Body of pancreas (tissue), 4 donors: ENCODE measurements around the gene RAD17. TPM values are rescaled to one million over a fixed set of nuclear protein-coding genes. Genes with fewer than 3 reads are reported as not detected.
"Not testable (repeated sequence)": the region's sequence is repeated elsewhere in the genome, so short reads cannot be mapped to it uniquely, and the experiment has no call there.

Experiments
- ATAC-seq: fragments of 150-250 bp; one replicate; pipeline ENCODE4 v1.9.1; 2016
- DNase-seq, 4 donors: peaks; one replicate each; pipeline ENCODE4 v3.0.0-alpha.2; 2019
- H3K27ac ChIP-seq, 4 donors: fragments of 200-600 bp; sonication (generic); 1 replicate in 3 of 4; 2 replicates in 1 of 4; pipeline versions ENCODE4 v1.5.1 to v1.6.1; 2016 to 2019; ENCODE audit warnings: mild to moderate bottlenecking in 1 of 4, mixed read lengths in 1 of 4, moderate library complexity in 1 of 4
- H3K27me3 ChIP-seq, 2 donors: fragments of 200-600 bp; sonication (generic); one replicate each; pipeline ENCODE4 v1.6.0; 2016; ENCODE audit warnings: mild to moderate bottlenecking in 1 of 2
- H3K36me3 ChIP-seq, 2 donors: fragments of 200-600 bp; sonication (generic); replicated peaks in 1 of 2; 2 replicates each; pipeline ENCODE4 v1.5.1; 2016; ENCODE audit warnings: low read depth in 2 of 2; ENCODE audit not compliant: insufficient read depth in 1 of 2
- H3K4me1 ChIP-seq: fragments of 200-600 bp; sonication (generic); one replicate; pipeline ENCODE4 v1.6.0; 2016
- H3K4me3 ChIP-seq, 2 donors: fragments of 200-600 bp; sonication (generic); 1 replicate in 1 of 2; 2 replicates in 1 of 2; pipeline ENCODE4 v1.5.1; 2016 to 2019
- H3K9me3 ChIP-seq, 3 donors: fragments of 200-600 bp; sonication (generic); 1 replicate in 2 of 3; 2 replicates in 1 of 3; pipeline ENCODE4 v1.5.1; 2016
- CTCF ChIP-seq, 7 experiments: fragments of 450-650 bp in 4 of 7; fragments of 200-600 bp in 3 of 7; sonication (generic) in 3 of 7; IDR thresholded peaks; one replicate each; pipeline ENCODE4 v1.5.1; 2016 to 2019; ENCODE audit warnings: antibody characterized with exemption in 7 of 7
- POLR2A ChIP-seq, 3 donors: fragments of 450-650 bp; IDR thresholded peaks; one replicate each; pipeline ENCODE4 v1.6.1; 2016; ENCODE audit warnings: antibody characterized with exemption in 3 of 3, mild to moderate bottlenecking in 2 of 3
- WGBS, 2 donors: methylation state at CpG; one replicate each; pipeline ENCODE4 v1.1.5; 2017; 5-methylcytosine and 5-hydroxymethylcytosine counted together
- intact Hi-C: fragments of 100-400 bp; cut with DNase I; formaldehyde crosslinking; loops from one replicate; pipeline ENCODE4 v1.15.1; 2023
- total RNA-seq, 2 donors: library from RNA; depleted of rRNA; stranded (reverse); fragments of >200 nt; gene quantifications; one replicate each; pipeline ENCODE4 v1.1.0, GENCODE V29; 2016

RAD17 gene
- total RNA-seq, 2 donors from 2014 or later: 8.3 to 17.5 TPM

DNA sequence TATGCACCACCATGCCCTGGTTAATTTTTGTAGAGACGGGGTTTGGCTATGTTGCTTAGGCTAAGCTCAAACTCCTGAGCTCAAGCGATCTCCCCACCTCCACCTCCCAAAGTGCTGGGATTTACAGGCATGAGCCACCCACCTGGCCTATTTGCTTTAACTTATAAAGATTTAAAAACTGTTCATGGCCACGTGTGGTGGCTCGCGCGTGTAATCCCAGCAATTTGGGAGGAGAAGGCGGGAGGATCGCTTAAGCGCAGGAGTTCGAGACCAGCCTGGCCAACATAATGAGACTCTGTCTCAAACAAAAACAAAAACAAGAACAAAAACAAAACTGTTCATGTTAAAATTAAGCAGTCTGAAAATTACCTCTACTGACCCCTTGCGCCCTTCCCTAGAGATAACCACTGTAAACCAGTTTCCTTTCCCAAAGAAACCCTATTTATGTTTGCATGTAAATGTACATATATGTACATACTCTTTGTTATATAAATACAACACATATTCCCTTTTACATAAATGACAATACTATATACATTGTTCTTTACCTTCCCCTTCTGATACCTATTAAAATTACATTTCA, 1.8 kb upstream of the RAD17 start:
- no peak overlapping the region for H3K27ac ChIP-seq
- H3K4me3 ChIP-seq: no peak overlapping the region
- ATAC-seq (no peak), DNase-seq (no peak)
- H3K36me3 ChIP-seq: peaks cover 4 to 9% of the 10 kb centered on the region in 2 donors
- intact Hi-C loops: no loop called here
- no peaks in the 10 kb centered on the region for H3K9me3 ChIP-seq
- WGBS, 2 donors: 86 to 92% methylated on average over 11 of the region's 11 CpGs
- TF ChIP-seq CTCF (IDR thresholded peaks at IDR 0.05) (no peak), POLR2A (IDR thresholded peaks at IDR 0.05) (no peak)
- H3K4me1 ChIP-seq: peaks cover 25% of the 10 kb centered on the region
- H3K27me3 ChIP-seq: no peaks in the 10 kb centered on the region

DNA sequence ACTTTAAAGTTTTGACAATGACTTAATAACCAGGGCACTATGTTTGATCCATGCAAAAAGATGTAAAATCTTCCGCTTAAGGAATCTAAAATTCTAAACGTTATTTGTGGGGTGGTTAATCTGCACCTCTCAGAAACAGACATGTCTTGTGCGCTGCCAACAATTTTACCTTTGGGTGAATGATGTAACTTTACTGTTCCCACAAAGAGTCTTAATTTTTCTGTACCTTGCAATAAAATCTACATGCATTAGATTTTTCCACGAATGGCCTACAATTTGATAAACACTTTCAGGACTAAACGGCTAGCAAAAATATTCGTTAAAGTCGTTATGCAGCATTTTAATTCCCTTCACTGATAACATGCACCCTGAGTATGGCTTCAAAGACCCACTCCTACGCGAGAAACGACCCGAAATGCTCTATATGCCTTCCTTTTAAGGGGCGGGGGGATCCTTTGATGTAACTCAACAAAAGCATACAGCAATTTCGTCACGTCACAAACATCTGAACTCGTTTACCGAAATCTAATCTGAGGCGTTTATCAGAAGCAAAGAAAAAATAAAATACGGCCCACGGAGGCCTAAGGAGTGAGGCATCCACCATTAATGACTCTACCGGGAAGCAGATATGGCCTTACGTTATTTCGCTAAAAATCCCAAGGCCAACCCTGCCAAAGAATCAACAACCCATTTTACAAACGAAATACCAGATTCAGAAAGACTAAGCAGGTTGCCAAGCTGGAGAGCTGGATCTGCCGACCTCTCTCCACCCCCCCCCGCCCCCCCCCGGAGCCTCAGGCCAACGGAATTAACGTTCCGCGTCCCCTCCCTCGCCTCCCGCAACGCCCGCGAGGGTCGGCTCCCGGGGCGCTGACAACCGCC, 919 bp upstream of the RAD17 start:
- Histone ChIP-seq H3K4me3 (peak overlapping the region; percentile 62 to 81), H3K4me1 (peaks cover 25% of the 10 kb centered on the region), H3K27me3 (no peaks in the 10 kb centered on the region), H3K9me3 (no peaks in the 10 kb centered on the region), H3K27ac (peak overlapping the region; percentile 91 to 100 (median 98)), H3K36me3 (peaks cover 4 to 9% of the 10 kb centered on the region in 2 donors)
- DNase-seq (no peak), ATAC-seq (peak; percentile 51)
- intact Hi-C loops: no loop called here
- 3% methylated on average over 22 to 26 of the region's 39 CpGs for WGBS, 2 donors
- no peak for TF ChIP-seq POLR2A (IDR thresholded peaks at IDR 0.05)
- TF ChIP-seq CTCF (IDR thresholded peaks at IDR 0.05): no peak

DNA sequence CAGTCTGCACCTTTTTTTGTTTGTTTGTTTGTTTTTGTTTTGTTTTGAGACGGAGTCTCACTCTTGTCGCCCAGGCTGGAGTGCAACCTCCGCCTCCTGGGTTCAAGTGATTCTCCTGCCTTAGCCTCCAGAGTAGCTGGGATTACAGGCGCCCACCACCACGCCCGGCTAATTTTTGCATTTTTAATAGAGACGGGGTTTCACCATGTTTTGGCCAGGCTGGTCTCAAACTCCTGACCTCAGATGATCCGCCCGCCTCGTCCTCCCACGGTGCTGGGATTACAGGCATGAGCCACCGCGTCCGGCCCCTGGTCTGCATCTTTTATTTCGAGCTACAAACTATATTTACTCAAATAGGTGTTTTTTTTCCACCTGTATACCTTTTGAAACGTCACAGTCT, 717 bp downstream of the RAD17 start:
- 1 to 2% methylated on average over 16 of the region's 16 CpGs for WGBS, 2 donors
- Histone ChIP-seq H3K27ac (peak overlapping the region in 3 of 4 donors; percentile 91 to 100 (median 99)), H3K4me1 (peaks cover 25% of the 10 kb centered on the region), H3K4me3 (peak overlapping the region; percentile 62 to 81)
- H3K27me3 ChIP-seq, ATAC-seq, H3K9me3 ChIP-seq, H3K36me3 ChIP-seq, intact Hi-C loops, DNase-seq: not testable (repeated sequence)

DNA sequence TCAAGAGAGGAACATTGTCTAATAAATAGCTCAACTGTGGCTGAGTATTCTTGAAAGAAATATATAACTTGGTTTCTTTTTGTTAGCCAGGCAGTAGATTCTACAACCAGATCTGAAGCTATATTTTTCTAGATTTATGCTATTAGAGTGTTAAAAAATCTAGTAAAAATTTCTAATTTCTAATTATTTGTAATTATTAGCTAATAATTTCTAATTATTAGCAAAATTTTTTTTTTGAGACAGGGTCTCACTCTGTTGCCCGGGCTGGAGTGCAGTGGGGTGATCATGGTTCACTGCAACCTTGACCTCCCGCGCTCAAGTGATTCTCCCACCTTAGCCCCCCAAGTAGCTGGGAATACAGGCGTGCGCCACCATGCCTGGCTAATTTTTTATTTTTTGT, 2.8 kb downstream of the RAD17 start:
- no peak overlapping the region for H3K27ac ChIP-seq
- peaks cover 0 to 1% of the 10 kb centered on the region in 2 donors for H3K36me3 ChIP-seq
- no peaks in the 10 kb centered on the region for H3K27me3 ChIP-seq
- TF ChIP-seq POLR2A (IDR thresholded peaks at IDR 0.05): no peak
- TF ChIP-seq CTCF (IDR thresholded peaks at IDR 0.05): no peak
- intact Hi-C loops: no loop called here
- H3K4me1 ChIP-seq: peaks cover 25% of the 10 kb centered on the region
- DNase-seq (no peak), ATAC-seq (no peak)
- no peaks in the 10 kb centered on the region for H3K9me3 ChIP-seq
- H3K4me3 ChIP-seq: no peak overlapping the region
- 93% methylated on average over 5 of the region's 5 CpGs for WGBS, 2 donors

DNA sequence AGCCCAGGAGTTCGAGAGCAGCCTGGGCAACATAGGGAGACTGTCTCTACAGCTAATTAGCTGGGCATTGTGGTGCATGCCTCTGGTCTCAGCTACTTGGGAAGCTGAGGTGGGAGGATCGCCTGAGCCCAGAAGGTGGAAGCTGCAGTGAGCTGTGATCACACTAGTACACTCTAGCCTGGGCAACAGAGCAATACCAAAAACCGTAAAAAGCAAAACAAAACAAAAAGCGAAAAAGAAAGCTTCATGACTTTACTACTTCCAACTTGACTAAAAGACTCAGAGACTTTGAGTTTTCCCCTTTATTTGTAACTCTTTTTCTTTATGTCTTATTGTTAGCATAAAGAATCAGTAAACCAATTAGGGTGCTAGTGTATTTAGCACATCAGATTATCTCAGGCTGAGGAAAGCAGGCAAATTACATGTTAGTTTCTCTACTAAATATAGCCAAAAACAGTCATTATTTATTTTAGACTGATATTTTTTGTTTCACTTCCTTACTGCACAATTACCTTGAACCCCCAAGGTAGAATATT, 5.4 kb downstream of the RAD17 start:
- Histone ChIP-seq H3K4me1 (peaks cover 12% of the 10 kb centered on the region), H3K36me3 (peaks cover 0 to 1% of the 10 kb centered on the region in 2 donors), H3K4me3 (no peak overlapping the region), H3K9me3 (no peaks in the 10 kb centered on the region), H3K27me3 (no peaks in the 10 kb centered on the region), H3K27ac (no peak overlapping the region)
- TF ChIP-seq CTCF (IDR thresholded peaks at IDR 0.05): no peak
- TF ChIP-seq POLR2A (IDR thresholded peaks at IDR 0.05): no peak
- ATAC-seq (no peak), DNase-seq (no peak)
- intact Hi-C loops: no loop called here
- WGBS, 2 donors: 88 to 96% methylated on average over 4 of the region's 4 CpGs
